Amygdala (tissue), 56 donors: ENCODE data around the gene VEZT.
A peak's percentile ranks its signal among the peaks of the same experiment; 100 is the strongest.

Source experiments
- DNase-seq, 56 donors: peaks; one replicate each; lab custom pipeline; 2025; lab: John Stamatoyannopoulos, UW

Gene VEZT

DNA sequence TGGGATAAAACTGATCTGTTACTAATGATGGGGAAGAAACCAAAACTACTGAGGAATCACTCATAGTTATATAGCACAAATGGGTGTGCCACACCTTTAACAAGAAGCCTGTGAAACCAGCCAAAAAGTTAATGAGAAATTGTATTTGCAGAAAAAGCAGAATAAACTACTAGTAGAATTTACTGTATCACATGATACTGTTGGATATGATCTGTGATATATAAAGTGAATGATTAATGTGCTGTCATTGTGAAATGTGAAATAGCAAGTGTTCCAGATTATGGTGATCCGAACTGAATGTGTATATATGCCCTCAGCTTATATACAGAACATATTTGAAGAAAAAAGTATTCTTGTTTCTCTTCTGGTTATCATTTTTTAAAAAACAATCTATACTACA lies 30.5 kb downstream of the VEZT start:
- no peak for DNase-seq

DNA sequence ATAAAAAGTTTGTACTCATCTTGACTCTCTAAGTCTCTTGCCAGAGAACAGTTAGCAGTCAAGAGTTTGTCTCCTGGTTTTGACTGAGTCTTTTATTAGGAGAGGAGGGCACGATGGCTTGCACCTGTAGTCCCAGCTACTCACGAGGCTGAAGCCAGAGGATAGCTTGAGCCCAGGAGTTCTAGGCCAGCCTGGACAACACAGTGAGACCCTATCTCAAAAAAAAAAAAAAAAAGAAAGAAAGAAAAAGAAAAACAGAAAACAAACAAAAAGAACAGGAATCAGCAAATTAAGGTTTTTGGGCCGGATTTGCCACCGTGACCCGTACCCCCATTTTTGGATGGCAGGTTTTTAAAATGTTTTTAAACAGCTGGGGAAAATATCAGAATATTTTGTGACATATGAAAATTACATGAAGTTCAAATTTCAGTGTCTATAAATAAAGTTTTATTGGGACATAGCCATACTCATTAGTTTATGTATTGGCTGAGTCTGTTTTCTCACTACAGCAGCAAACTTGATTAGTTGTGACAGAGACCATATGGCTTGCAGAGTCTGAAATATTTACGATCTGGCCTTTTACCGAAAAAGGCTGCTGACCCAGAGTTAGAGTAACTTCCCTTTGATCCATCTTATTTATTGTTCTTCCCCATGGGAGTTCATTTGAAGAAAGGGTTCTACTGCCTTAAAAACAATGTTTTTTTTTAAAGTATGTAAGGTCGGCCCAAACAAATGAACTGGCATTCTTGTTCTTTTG lies 31.2 kb downstream of the VEZT start:
- DNase-seq, result no peak

DNA sequence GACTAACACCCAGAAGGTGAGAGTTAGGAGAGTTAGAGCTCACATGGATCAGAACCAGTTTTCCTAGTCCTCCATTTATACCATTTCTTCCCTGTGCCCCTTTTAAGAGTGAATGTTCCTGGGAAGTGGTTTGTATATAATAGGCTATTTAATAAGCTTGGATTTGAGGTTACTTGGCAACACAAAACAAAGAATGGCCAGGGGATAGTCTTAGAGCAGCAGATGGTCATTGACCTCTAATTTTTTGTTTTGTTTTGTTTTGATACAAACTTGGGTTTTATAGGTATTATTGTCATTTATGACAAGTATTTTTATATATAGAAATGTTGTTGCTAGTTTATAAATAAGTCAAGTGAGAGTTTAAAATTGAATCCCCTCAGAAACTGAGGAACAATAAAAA lies 35.8 kb downstream of the VEZT start:
- DNase-seq, result no peak

DNA sequence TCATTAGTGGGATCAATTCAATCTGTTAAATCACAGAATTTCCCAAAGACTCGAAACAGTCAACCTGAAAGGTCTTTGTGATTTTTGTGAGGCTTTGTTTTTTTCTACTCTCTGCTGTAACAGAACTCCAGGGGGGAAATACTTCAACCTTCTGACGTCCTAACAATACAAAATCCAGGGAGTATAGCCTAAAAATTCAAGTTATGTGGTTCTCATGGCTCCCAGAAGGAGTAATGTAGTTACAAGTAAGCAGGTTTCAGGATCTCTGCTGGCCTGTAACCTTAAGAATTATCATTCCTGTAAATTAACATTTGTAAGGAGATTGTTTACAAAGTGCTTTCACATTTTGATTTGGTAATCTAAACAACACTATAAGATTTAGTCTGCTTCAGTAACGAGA lies 39.9 kb downstream of the VEZT start:
- DNase-seq, result no peak

DNA sequence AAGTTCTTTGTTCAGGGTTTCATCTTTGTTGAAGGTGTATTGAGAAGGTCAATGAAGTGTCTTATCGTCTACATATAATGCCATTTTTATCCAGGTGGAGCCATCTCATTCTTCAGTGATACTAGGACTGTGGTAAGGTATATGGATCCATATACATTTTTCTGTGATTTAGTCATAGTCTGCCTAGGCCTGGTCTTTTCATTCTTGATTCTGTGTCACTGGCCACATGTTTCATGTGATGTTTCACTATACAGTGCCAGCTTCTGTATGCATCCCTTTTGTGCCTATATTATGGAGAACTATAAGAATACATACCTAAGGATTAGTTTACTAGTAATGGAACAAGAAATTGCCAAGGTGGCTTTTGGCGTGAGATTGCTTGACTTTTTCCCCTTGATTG lies 40.5 kb downstream of the VEZT start:
- no peak for DNase-seq

DNA sequence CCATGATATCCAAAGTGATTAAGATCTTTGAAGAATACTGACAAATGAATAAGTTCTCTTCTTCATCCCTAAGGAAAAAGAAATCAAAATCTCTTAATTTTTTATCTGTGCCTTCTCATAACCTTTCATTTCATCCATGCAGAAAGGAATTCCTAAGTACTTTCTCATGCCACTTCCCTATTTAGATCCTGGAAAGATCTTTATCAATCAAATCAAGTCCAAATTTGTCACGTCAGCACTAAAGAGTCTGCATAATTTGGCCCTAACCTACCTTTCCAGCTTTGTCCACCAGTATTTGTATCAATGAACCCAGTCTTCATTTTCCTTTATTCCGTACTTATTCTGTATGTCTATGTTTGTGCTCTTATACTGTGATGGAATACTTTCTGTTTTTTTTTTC lies 41.2 kb downstream of the VEZT start:
- DNase-seq, result no peak

DNA sequence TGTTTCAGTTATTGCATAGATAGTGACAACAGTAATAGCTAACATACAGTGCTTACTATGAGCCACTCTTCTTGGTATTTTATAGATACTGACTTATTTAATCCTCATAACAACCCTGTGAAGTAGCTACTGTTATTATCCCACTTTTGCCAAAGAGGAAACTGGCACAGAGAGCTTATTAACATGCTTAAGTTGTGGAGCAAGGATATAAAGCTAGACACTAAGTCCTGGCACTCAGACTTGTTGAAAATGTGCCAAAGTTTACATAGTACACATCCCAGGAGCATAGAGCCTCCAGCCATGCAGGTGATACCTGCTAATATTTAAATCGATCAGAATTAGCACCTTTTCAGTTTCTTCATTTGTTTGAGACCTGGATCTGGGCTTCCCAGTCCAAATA lies 41.8 kb downstream of the VEZT start:
- DNase-seq, result no peak

DNA sequence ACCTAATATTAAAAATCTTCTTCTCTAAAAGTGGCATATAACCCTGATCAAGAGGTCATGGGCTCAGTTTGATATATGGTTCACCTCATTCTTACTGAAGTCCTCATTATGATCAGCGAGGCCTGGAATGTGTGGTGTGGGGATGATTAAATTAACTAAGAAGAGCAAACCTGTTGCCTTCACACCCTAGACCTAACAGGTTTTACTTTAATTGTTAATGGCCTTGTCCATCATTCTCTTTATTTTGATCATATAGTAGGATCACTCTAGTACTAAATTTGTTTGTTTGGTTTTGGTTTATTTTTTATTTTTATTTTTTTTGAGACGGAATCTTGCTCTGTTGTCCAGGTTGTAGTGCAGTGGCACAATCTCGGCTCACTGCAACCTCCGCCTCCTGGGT lies 43.5 kb downstream of the VEZT start:
- no peak for DNase-seq

DNA sequence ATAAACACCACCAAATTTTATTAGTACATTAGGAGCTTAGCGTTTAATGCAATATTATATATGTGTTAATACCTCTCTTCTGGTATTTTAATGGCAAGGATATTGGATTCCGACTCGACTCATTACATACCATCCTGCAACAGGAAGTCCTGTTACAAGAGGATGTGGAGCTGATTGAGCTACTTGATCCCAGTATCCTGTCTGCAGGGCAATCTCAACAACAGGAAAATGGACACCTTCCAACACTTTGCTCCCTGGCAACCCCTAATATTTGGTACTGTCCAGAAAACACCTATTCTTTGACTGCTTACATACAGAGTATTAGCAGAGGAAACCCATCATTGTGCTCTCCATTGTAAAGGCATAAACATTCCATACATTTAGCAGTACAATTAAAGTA lies 45.2 kb downstream of the VEZT start:
- no peak for DNase-seq

DNA sequence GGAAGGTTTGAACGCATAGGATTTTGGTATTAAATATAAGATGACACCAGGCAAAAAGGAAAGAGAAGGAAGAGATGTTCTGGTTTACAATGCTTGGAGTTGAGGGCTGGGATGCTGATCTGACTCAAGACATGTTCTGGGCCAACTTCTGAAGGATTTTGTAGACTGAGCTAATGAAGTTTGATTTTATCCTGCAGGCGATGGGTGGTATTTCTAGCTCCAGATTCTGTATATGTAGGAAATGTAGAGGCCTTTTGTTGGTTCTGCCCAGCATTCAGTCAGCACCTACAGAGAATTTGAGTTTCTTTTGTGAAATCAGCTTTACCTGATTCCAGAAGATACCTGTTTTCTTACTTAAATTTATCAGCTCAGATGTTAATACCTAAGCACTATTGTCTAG lies 48.2 kb downstream of the VEZT start:
- DNase-seq, result no peak

DNA sequence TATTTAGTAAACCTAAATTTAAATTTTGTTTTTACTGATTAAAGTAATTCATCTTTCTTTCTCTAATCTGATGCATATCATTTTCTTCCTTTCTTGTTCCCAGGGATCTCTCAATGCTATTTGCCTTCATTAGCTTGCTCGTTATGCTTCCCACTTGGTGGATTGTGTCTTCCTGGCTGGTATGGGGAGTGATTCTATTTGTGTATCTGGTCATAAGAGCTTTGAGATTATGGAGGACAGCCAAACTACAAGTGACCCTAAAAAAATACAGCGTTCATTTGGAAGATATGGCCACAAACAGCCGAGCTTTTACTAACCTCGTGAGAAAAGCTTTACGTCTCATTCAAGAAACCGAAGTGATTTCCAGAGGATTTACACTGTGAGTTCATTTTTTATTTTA lies 48.6 kb downstream of the VEZT start:
- no peak for DNase-seq

DNA sequence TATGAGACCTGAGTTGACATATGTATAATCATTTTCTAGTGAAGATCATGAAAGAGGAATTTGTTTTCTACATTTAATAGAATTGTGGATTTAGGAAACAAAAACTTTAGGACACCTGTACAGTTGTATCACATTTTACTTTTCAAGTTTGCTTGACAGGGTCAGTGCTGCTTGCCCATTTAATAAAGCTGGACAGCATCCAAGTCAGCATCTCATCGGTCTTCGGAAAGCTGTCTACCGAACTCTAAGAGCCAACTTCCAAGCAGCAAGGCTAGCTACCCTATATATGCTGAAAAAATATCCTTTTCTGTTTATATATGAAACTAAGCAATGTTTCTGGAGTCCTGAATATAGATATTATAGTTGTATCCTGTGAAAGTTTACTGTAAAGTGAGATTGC lies 52.3 kb downstream of the VEZT start:
- DNase-seq, result no peak

DNA sequence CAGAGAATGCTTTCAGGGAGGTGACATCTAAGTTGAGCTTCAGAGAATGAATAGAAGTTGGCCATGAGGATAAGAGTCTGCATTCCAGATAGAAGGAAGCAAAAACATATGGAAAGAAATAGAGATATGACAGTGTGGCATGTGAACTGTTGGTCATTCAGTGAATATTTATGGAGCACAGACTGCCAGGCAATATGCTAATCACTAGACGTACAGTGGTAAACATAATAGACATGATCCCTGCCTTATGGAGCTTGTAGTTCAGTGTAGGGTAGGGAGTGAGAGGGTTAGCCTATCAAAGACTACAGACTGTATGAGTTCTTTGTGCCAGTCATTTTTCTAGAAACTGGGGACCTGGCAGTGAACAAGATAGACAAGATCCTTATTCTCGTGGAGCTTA lies 53.9 kb downstream of the VEZT start:
- no peak for DNase-seq

DNA sequence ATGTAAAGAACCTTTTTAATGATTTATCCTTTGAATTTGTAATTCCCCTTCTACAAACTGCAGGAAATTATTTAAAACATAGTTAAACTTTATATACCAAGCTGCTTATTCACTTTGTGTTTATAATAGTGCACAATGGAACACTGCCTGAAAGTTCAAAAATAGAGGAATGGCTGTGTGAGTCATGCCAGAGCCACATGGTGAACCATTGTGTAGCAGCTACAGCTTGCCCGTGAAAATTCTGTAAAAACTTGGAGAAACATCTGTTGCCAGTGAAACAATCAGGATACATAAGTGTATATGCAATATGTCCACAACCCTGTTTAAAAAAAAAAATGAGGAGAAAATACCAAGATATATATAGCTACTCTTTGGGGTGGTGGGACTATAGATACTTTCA lies 59.5 kb downstream of the VEZT start:
- DNase-seq, result peak in 7 of 56 donors; percentile 1 to 31 (median 7)

DNA sequence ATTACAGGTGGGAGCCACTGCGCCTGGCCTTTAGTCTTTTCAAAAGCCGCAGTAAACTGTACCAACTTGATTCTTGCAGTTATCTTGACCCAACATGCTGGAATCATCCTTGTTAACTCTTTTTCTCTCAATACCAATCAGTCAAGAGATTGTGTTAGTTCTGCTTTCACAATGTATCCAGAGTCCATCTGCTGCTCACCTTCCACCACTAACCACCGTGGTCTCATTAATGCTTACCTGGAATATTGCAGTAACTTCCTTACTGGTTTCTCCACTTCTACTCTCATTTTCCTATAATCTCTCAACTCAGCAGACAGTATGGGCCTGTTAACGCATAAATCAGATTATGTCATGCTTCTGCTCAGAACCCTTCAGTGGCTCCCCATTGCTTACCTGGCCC lies 62.2 kb downstream of the VEZT start:
- no peak for DNase-seq

DNA sequence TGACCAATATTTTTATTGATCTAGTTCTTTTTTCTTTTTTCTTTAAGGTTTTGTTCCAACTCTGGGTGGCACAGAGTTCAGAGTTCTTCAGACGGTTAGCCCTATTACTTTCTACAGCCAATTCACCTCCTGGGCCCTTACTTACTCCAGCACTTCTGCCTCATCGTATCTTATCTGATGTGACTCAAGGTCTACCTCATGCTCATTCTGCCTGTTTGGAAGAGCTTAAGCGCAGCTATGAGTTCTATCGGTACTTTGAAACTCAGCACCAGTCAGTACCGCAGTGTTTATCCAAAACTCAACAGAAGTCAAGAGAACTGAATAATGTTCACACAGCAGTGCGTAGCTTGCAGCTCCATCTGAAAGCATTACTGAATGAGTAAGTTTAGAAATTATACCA lies 64.7 kb downstream of the VEZT start:
- no peak for DNase-seq

DNA sequence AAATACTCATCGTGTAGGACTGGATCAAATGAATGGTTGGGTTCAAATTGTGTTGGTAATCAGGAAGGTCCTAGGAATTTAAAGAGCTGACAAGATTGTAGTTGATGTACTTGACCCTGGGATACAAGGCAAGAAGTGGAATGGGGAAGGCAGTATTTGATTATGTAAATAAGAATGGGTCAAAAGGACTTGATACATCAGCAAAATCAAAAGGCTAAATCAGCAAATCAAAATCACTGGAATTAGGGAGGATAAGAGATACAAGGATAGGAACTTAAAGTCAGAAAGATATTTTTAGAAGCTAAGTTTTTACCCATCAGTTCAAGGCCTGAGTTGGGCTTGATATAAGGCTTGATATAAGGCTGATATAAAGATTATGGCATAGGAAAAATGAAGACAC lies 65.8 kb downstream of the VEZT start:
- DNase-seq, result no peak

DNA sequence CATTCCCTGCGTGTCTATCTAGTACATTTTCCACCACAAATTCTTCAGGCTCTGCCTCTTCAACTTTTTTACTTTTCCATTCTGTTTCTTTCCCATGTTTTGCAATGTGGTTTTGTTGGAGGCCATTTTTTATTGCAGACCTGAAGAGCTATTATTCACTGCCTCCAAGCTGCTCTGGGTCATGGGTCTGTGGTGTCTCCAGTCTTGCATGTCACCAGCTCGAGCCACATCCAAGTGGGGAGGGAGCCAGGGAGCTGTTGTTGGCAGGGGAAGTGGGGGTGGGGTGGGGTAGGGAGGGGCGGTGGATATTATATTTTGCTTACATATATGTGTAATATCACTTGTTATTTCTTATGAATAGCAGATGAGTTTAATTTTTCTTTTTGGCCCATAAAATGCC lies 69.1 kb downstream of the VEZT start:
- DNase-seq, result no peak

DNA sequence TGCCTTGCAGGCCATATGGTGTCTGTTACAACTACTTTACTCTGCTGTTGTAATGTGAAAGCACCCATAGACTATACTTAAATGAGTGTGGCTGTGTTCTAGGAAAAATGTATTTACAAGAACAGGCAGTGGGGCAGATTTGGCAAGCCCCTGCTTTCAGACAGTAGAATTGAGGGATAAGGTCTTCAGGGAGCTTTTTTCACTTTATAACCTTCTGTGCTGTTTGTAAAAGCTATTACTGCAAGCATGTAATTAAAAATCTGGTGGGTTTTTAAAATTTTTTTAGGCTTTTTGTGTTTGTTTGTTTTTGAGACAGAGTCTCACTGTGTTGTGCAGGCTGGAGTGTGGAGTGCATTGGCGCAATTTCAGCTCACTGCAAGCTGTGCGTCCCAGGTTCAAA lies 73.9 kb downstream of the VEZT start:
- DNase-seq, result no peak

DNA sequence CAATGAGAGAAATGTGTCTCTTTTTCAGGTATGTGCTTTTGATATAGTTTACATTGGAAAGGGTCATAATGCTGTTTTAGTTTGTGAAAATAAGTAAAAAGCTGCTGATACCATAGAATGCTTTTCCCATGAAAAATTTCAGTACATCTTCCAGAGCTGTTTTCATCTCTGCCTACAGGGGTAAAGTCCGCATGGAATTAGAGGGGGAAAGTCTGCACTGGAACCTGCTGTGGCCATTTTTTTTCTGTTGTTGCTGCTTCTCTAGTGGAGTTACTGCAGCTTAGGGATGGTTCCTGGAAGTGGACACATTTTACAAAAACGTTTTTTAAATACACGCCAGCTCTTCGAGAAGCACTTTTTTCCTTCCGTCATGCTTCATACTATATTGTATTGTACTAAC lies 81.3 kb downstream of the VEZT start:
- no peak for DNase-seq

DNA sequence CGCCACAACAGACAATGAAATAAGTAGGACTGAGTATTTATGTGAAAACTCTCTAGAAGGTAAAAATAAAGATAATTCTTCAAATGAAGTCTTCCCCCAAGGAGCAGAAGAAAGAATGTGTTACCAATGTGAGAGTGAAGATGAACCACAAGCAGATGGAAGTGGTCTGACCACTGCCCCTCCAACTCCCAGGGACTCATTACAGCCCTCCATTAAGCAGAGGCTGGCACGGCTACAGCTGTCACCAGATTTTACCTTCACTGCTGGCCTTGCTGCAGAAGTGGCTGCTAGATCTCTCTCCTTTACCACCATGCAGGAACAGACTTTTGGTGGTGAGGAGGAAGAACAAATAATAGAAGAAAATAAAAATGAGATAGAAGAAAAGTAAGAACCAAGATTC lies 82.7 kb downstream of the VEZT start:
- no peak for DNase-seq

DNA sequence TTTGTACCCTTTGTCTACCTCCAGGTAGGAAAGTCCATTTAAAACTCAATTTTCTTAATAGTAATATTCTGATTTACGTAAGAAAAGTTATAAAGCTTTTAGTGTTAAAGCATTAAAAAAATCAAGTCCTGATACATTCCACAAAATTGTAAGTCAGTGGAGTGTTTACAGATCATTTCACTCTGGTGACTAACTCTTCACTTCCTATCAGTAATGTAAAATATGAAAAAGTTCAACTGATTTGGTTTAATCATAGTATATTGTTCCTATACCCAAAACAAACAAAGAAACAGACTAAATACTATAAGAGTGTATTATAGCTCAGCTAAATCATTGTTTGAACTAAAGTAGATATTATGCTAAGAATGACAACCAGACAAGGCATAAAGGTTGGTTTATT lies 85.9 kb downstream of the VEZT start:
- no peak for DNase-seq

DNA sequence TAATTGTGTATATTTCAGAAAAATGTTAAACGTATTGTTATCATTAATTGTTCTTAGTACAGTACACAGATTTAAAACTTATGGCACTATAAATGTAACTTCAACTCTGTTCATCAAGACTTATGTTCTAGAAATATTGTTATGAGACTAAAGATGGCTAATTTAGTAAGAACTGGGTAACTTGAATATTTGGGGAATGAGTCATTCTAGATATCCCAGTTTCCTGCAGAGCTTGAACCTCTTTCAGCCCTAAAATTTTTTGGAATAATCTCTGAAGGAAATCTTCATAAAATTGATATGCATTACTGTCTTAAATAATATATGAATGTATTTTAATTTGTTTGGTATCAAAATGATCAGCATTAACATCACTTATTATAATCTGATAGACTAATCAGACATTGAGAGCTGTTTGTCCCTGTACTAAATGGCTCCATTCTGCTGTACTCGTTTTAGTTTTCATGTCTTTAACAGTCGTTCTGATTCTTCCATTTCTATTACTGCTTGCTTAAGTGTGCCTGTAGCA lies 87.1 kb downstream of the VEZT start:
- no peak for DNase-seq
